Measurements from ENCODE around the gene NFIX. TPM values are rescaled to one million over a fixed set of nuclear protein-coding genes. Genes with fewer than 3 reads are reported as not detected.

NFIX gene
- total and polyA plus RNA-seq, 12 donors, result 1.3 to 72.8 (median 28.6) TPM

DNA sequence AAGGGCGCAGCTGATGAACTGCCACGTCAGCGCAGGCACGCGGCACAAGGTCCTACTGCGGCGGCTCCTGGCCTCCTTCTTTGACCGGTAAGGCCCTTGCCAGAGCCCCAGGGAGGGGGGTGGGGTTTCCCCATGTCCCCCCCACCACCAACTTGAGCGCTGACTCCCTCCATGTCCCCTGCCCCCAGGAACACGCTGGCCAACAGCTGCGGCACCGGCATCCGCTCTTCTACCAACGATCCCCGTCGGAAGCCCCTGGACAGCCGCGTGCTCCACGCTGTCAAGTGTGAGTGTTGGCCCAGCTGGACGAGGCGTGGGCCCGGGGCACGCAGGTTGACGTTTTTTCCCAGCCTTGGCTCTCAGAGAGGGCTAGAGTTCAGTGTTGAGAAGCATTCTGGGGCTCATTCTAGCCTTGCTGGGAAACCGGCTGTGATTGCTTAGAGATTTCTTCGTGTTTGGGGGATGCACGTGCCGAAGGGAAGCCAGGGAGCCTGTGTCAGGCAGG, 142.1 kb downstream of the NFIX start:
- 92 to 95% (median 94%) methylated on average over 24 to 28 of the region's 28 CpGs for WGBS, 4 donors
- intact Hi-C loops (cut with DNase I), result no loop called here
- no peak overlapping the region for H3K4me3 ChIP-seq
- DNase-seq, result no peak
- peaks cover 0 to 37% of the 10 kb centered on the region in 2 donors for H3K36me3 ChIP-seq (replicated peaks in 1 of 2)
- no peak overlapping the region for H3K27ac ChIP-seq
- H3K4me1 ChIP-seq (replicated peaks in 1 of 2), result no peaks in the 10 kb centered on the region
- no peak for TF ChIP-seq CTCF (IDR thresholded peaks at IDR 0.05)
- no peak for TF ChIP-seq POLR2A (IDR thresholded peaks at IDR 0.05)
- H3K9me3 ChIP-seq (replicated peaks in 1 of 3), result no peaks in the 10 kb centered on the region
- no peaks in the 10 kb centered on the region for H3K27me3 ChIP-seq

GRCh38 chr19:13138171-13138915, 143.1 kb downstream of the NFIX start:
- intact Hi-C loops (cut with DNase I), result no loop called here
- DNase-seq, result no peak
- no peak for TF ChIP-seq POLR2A (IDR thresholded peaks at IDR 0.05)
- Histone ChIP-seq H3K36me3 (replicated peaks in 1 of 2) (peaks cover 0 to 37% of the 10 kb centered on the region in 2 donors), H3K9me3 (replicated peaks in 1 of 3) (no peaks in the 10 kb centered on the region), H3K4me3 (no peak overlapping the region), H3K27ac (no peak overlapping the region), H3K4me1 (replicated peaks in 1 of 2) (no peaks in the 10 kb centered on the region), H3K27me3 (no peaks in the 10 kb centered on the region)
- WGBS, 4 donors, result 82 to 86% (median 85%) methylated on average over 19 to 40 of the region's 40 CpGs

DNA sequence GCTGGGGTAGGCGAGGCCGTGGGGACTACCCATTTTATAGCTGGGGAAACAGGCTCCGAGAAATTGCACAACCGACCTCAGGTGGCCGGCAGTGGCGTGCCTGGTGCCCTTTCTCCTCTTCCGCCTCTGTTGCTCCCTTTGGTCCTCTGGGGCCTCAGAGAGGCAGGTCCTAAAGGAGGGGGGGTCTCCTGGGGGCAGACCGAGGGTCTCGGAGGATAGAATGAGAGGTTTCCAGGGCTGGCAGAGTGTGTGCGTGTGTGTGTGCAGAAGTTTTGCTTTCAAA, 143.6 kb downstream of the NFIX start:
- no peak for TF ChIP-seq POLR2A (IDR thresholded peaks at IDR 0.05)
- TF ChIP-seq CTCF (IDR thresholded peaks at IDR 0.05), result no peak
- intact Hi-C loops (cut with DNase I), result no loop called here
- Histone ChIP-seq H3K4me1 (replicated peaks in 1 of 2) (no peaks in the 10 kb centered on the region), H3K36me3 (replicated peaks in 1 of 2) (peaks cover 0 to 40% of the 10 kb centered on the region in 2 donors), H3K27ac (no peak overlapping the region), H3K4me3 (no peak overlapping the region), H3K27me3 (no peaks in the 10 kb centered on the region), H3K9me3 (replicated peaks in 1 of 3) (no peaks in the 10 kb centered on the region)
- WGBS, 4 donors, result 71 to 90% (median 86%) methylated on average over 6 to 10 of the region's 10 CpGs
- no peak for DNase-seq

DNA sequence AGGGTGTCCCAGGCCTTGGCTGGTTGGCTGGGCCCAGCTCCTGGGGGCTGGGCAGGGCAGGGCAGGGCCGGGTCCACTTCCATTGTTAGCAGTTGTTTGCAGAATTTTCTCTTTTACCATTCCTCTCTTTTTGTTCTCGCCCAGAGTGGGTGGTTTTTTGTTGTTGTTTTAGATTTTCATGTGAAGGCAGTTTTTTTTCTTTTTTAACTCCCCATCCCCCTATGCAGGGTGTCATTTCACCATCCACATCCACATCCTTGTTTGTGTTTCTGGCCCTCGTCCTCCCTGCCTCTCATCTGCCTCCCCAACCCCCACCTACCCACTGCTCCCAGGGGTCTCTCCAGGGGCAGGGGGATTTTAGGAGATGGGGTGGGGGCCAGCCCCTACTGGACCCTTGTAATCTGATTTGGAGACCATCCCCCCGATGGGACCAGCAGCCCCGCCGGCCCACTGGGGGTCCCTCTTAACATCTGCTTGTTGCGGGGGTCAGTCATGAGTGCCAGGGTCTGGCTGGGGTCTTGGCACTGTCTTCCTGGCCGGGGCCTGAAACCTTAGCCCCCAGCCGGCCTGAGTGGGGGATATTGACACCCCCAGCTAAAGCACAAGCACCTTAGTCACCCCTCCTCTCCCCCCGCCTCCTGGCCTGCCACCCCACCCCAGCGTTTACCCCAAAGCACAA, 144.5 kb downstream of the NFIX start:
- Histone ChIP-seq H3K4me3 (no peak overlapping the region), H3K4me1 (replicated peaks in 1 of 2) (no peaks in the 10 kb centered on the region), H3K9me3 (replicated peaks in 1 of 3) (no peaks in the 10 kb centered on the region), H3K27me3 (no peaks in the 10 kb centered on the region), H3K27ac (no peak overlapping the region), H3K36me3 (replicated peaks in 1 of 2) (peaks cover 0 to 49% of the 10 kb centered on the region in 2 donors)
- TF ChIP-seq CTCF (IDR thresholded peaks at IDR 0.05) (no peak), POLR2A (IDR thresholded peaks at IDR 0.05) (no peak)
- WGBS, 4 donors, result 77 to 84% (median 83%) methylated on average over 8 to 11 of the region's 11 CpGs
- DNase-seq, result no peak
- intact Hi-C loops (cut with DNase I), result no loop called here

Measured in adrenal gland (tissue), 12 donors.